ENCODE measurements around the gene CHMP4B.

DNA sequence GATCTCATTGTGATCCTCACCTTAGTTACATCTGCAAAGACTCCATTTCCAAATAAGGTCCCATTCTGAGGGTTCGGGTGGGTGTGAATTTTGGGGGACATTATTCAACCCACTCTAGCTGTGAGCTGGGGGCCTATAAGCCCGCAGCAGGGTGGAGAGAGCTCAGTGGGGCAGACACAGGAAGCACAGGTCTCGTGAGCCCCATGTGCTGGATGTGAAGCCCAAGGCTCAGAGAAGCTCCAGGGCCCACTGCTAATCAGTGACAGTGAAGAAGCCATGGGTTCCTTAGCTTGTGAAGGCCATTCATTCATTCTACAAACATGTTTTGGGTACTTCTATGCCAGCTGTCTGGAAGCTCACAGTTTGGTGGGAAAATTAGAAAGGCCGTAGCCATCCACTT lies 47.5 kb downstream of the CHMP4B start:
- TF ChIP-seq, protein P1, sequence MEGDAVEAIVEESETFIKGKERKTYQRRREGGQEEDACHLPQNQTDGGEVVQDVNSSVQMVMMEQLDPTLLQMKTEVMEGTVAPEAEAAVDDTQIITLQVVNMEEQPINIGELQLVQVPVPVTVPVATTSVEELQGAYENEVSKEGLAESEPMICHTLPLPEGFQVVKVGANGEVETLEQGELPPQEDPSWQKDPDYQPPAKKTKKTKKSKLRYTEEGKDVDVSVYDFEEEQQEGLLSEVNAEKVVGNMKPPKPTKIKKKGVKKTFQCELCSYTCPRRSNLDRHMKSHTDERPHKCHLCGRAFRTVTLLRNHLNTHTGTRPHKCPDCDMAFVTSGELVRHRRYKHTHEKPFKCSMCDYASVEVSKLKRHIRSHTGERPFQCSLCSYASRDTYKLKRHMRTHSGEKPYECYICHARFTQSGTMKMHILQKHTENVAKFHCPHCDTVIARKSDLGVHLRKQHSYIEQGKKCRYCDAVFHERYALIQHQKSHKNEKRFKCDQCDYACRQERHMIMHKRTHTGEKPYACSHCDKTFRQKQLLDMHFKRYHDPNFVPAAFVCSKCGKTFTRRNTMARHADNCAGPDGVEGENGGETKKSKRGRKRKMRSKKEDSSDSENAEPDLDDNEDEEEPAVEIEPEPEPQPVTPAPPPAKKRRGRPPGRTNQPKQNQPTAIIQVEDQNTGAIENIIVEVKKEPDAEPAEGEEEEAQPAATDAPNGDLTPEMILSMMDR (IDR thresholded peaks at IDR 0.05), result no peak
- no peak for TF ChIP-seq POLR2A (IDR thresholded peaks at IDR 0.05)
